ENCODE data around the gene FAM162A.
"Not testable (repeated sequence)": the region's sequence is repeated elsewhere in the genome, so short reads cannot be mapped to it uniquely, and the experiment has no call there.

- not testable (repeated sequence) for TF ChIP-seq POLR2A (IDR thresholded peaks at IDR 0.05); CTCF (IDR thresholded peaks at IDR 0.05 in 8 of 11, conservative IDR thresholded peaks at IDR 0.05 in 3 of 11)
These were observed 59.9 kb downstream of the FAM162A start for GRCh38 chr3:122443762-122444490.

All from spleen (tissue), 7 donors.